ENCODE measurements around the gene TMEM44.

DNA sequence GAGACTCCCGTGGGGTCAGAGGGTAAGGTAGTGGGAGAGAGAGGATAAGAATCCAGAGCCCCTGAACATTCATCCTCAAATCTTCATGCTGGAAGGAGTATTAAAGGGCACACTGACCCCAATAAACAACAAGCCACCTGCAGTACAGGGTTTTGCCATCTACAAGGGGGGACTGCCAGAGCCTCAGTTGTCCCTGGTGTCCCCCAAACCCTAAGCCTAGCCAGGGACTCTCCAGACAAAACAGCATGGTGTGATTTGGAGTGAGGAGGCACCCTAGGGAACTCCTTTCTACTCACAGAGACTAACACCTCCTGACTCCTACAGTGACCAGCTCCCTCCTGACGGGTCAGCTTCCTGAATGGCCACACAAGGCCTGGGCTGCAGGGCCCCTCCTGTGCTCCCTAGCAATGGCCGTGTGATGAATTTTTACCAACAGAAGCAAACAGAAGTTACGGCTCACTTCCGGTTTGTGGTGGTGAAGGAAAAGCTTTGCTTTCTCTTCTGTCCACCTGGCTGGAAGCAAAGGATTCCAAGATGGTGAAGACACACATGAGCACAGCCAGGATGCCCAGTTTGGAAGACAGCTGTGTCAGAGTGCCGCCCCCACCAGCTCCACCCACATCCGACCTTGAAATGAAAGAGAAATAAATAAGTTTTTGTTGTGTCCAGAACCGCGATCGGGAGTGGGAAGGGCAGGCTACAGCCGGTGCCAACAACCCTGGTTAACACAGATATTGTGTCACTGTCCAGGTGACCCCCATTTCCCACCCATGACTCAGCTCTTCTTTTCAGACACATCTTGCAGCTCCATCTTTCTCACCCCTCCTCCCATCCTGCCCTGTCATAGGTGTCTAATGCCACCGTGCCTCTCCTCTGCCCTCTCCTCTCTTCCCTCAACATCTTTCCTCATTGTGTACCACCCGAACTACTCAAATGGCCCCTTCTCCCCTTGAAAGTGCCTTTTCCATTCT lies 76.8 kb downstream of the TMEM44 start:
- TF ChIP-seq, protein P1, sequence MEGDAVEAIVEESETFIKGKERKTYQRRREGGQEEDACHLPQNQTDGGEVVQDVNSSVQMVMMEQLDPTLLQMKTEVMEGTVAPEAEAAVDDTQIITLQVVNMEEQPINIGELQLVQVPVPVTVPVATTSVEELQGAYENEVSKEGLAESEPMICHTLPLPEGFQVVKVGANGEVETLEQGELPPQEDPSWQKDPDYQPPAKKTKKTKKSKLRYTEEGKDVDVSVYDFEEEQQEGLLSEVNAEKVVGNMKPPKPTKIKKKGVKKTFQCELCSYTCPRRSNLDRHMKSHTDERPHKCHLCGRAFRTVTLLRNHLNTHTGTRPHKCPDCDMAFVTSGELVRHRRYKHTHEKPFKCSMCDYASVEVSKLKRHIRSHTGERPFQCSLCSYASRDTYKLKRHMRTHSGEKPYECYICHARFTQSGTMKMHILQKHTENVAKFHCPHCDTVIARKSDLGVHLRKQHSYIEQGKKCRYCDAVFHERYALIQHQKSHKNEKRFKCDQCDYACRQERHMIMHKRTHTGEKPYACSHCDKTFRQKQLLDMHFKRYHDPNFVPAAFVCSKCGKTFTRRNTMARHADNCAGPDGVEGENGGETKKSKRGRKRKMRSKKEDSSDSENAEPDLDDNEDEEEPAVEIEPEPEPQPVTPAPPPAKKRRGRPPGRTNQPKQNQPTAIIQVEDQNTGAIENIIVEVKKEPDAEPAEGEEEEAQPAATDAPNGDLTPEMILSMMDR (conservative IDR thresholded peaks at IDR 0.05; ENCODE audit: low read depth, low read length) = no peak
- TF ChIP-seq CEBPB (IDR thresholded peaks at IDR 0.05; ENCODE audit: low read depth, low read length) = no peak
